ENCODE results near the gene FEN1. TPM values are rescaled to one million over a fixed set of nuclear protein-coding genes. Genes with fewer than 3 reads are reported as not detected.

Gene FEN1
- total RNA-seq, 1 donor from 2014 or later, result 11.0 TPM

GRCh38 chr11:61793829-61794204 is 1.1 kb downstream of the FEN1 start:
- H3K9me3 ChIP-seq (ENCODE audit: control insufficient read depth in 3 of 3, low read length in 3 of 3), result no peaks in the 10 kb centered on the region
- no peaks in the 10 kb centered on the region for H3K27me3 ChIP-seq (ENCODE audit: control insufficient read depth in 3 of 3, insufficient read depth in 3 of 3, low read length in 3 of 3)
- peaks cover 20 to 25% (median 23%) of the 10 kb centered on the region in 3 donors for H3K36me3 ChIP-seq (ENCODE audit: control insufficient read depth in 3 of 3, insufficient read depth in 3 of 3, low read length in 3 of 3)
- H3K4me3 ChIP-seq (ENCODE audit: low read length in 3 of 3), result peak overlapping the region in 1 of 3 donors; percentile 96
- no peak overlapping the region for H3K9ac ChIP-seq (ENCODE audit: low read depth in 1 of 3, low read length in 3 of 3)
- no peak overlapping the region for H3K27ac ChIP-seq (ENCODE audit: low read depth, low read length)
- H3K4me1 ChIP-seq (ENCODE audit: control insufficient read depth in 3 of 3, insufficient read depth in 3 of 3, low read length in 3 of 3), result peaks cover 12 to 20% (median 15%) of the 10 kb centered on the region in 3 donors

DNA sequence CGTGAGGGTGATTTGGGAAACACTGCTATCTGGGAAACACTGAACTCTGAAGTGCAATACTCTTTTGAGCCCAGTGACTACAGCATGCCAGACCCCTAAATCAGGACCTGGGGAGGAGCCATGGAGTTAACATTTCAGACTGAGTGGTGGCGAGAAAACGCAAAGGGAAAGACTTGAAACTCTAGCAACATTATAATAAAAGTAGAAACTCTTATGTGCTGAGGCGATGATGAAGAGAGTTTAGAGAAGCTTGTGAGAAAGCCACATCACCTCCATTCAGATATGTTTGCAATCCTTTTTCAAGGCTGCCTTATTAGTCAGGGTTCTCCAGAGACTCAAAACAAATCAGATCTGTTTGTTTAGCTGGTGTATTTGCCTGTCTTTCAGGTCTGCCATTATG is 1.9 kb downstream of the FEN1 start:
- H3K27me3 ChIP-seq (ENCODE audit: control insufficient read depth in 3 of 3, insufficient read depth in 3 of 3, low read length in 3 of 3), result no peaks in the 10 kb centered on the region
- peaks cover 12 to 20% (median 15%) of the 10 kb centered on the region in 3 donors for H3K4me1 ChIP-seq (ENCODE audit: control insufficient read depth in 3 of 3, insufficient read depth in 3 of 3, low read length in 3 of 3)
- no peak overlapping the region for H3K9ac ChIP-seq (ENCODE audit: low read depth in 1 of 3, low read length in 3 of 3)
- H3K4me3 ChIP-seq (ENCODE audit: low read length in 3 of 3), result no peak overlapping the region
- peaks cover 12 to 17% (median 15%) of the 10 kb centered on the region in 3 donors for H3K36me3 ChIP-seq (ENCODE audit: control insufficient read depth in 3 of 3, insufficient read depth in 3 of 3, low read length in 3 of 3)
- no peaks in the 10 kb centered on the region for H3K9me3 ChIP-seq (ENCODE audit: control insufficient read depth in 3 of 3, low read length in 3 of 3)
- no peak overlapping the region for H3K27ac ChIP-seq (ENCODE audit: low read depth, low read length)

- no peak overlapping the region for H3K27ac ChIP-seq (ENCODE audit: low read depth, low read length)
- no peaks in the 10 kb centered on the region for H3K9me3 ChIP-seq (ENCODE audit: control insufficient read depth in 3 of 3, low read length in 3 of 3)
- peaks cover 12 to 16% (median 15%) of the 10 kb centered on the region in 3 donors for H3K4me1 ChIP-seq (ENCODE audit: control insufficient read depth in 3 of 3, insufficient read depth in 3 of 3, low read length in 3 of 3)
- H3K36me3 ChIP-seq (ENCODE audit: control insufficient read depth in 3 of 3, insufficient read depth in 3 of 3, low read length in 3 of 3), result peaks cover 6 to 8% (median 7%) of the 10 kb centered on the region in 3 donors
- H3K27me3 ChIP-seq (ENCODE audit: control insufficient read depth in 3 of 3, insufficient read depth in 3 of 3, low read length in 3 of 3), result no peaks in the 10 kb centered on the region
- H3K4me3 ChIP-seq (ENCODE audit: low read length in 3 of 3), result no peak overlapping the region
- no peak overlapping the region for H3K9ac ChIP-seq (ENCODE audit: low read depth in 1 of 3, low read length in 3 of 3)
Observed at GRCh38 chr11:61795459-61795858, 2.7 kb downstream of the FEN1 start.

DNA sequence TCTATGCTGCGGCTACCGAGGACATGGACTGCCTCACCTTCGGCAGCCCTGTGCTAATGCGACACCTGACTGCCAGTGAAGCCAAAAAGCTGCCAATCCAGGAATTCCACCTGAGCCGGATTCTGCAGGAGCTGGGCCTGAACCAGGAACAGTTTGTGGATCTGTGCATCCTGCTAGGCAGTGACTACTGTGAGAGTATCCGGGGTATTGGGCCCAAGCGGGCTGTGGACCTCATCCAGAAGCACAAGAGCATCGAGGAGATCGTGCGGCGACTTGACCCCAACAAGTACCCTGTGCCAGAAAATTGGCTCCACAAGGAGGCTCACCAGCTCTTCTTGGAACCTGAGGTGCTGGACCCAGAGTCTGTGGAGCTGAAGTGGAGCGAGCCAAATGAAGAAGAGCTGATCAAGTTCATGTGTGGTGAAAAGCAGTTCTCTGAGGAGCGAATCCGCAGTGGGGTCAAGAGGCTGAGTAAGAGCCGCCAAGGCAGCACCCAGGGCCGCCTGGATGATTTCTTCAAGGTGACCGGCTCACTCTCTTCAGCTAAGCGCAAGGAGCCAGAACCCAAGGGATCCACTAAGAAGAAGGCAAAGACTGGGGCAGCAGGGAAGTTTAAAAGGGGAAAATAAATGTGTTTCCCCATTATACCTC is 3.3 kb downstream of the FEN1 start:
- no peak overlapping the region for H3K9ac ChIP-seq (ENCODE audit: low read depth in 1 of 3, low read length in 3 of 3)
- no peak overlapping the region for H3K4me3 ChIP-seq (ENCODE audit: low read length in 3 of 3)
- H3K9me3 ChIP-seq (ENCODE audit: control insufficient read depth in 3 of 3, low read length in 3 of 3), result no peaks in the 10 kb centered on the region
- peaks cover 12 to 16% (median 15%) of the 10 kb centered on the region in 3 donors for H3K4me1 ChIP-seq (ENCODE audit: control insufficient read depth in 3 of 3, insufficient read depth in 3 of 3, low read length in 3 of 3)
- H3K27me3 ChIP-seq (ENCODE audit: control insufficient read depth in 3 of 3, insufficient read depth in 3 of 3, low read length in 3 of 3), result no peaks in the 10 kb centered on the region
- no peak overlapping the region for H3K27ac ChIP-seq (ENCODE audit: low read depth, low read length)
- H3K36me3 ChIP-seq (ENCODE audit: control insufficient read depth in 3 of 3, insufficient read depth in 3 of 3, low read length in 3 of 3), result peaks cover 6 to 8% (median 6%) of the 10 kb centered on the region in 3 donors

DNA sequence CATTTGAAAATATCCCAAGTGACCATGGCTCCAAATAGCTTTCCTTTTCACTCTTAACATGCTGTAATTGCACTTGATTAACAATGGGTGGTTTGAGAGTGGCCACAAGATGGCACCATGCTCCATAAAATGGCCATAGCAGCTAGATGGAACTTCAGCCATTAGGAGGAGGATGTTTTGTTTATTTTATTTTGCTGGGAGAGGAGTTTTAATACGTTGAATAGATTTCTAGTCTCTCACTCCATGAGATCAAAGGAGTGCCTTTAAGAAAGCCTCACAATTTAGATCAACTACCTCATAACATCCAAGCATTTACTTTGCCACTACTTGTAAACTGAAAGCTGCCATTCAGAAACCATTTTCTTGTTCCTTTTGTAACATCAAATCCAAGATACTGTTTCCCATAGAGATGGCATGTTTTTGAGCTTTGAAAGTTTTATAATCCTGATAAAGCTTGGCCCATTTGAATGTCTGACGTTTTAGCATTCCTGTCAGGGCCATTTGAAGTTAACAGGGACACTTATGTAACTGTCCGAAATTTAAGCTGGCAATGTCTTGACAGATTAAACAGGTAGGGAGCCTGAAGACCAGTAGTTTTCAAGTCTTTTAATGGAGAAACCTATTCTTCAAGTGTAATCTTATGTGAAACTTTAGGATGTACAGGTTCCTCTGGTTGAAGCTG is 4.7 kb downstream of the FEN1 start:
- no peaks in the 10 kb centered on the region for H3K9me3 ChIP-seq (ENCODE audit: control insufficient read depth in 3 of 3, low read length in 3 of 3)
- peaks cover 6 to 9% (median 9%) of the 10 kb centered on the region in 3 donors for H3K4me1 ChIP-seq (ENCODE audit: control insufficient read depth in 3 of 3, insufficient read depth in 3 of 3, low read length in 3 of 3)
- peak overlapping the region in 1 of 3 donors; percentile 45 for H3K9ac ChIP-seq (ENCODE audit: low read depth in 1 of 3, low read length in 3 of 3)
- H3K4me3 ChIP-seq (ENCODE audit: low read length in 3 of 3), result no peak overlapping the region
- H3K36me3 ChIP-seq (ENCODE audit: control insufficient read depth in 3 of 3, insufficient read depth in 3 of 3, low read length in 3 of 3), result peaks cover 6 to 9% (median 8%) of the 10 kb centered on the region in 3 donors
- no peaks in the 10 kb centered on the region for H3K27me3 ChIP-seq (ENCODE audit: control insufficient read depth in 3 of 3, insufficient read depth in 3 of 3, low read length in 3 of 3)
- no peak overlapping the region for H3K27ac ChIP-seq (ENCODE audit: low read depth, low read length)

- H3K4me3 ChIP-seq (ENCODE audit: low read length in 3 of 3), result no peak overlapping the region
- no peaks in the 10 kb centered on the region for H3K9me3 ChIP-seq (ENCODE audit: control insufficient read depth in 3 of 3, low read length in 3 of 3)
- H3K27me3 ChIP-seq (ENCODE audit: control insufficient read depth in 3 of 3, insufficient read depth in 3 of 3, low read length in 3 of 3), result no peaks in the 10 kb centered on the region
- no peak overlapping the region for H3K27ac ChIP-seq (ENCODE audit: low read depth, low read length)
- H3K4me1 ChIP-seq (ENCODE audit: control insufficient read depth in 3 of 3, insufficient read depth in 3 of 3, low read length in 3 of 3), result no peaks in the 10 kb centered on the region
- no peak overlapping the region for H3K9ac ChIP-seq (ENCODE audit: low read depth in 1 of 3, low read length in 3 of 3)
- peaks cover 9 to 16% (median 15%) of the 10 kb centered on the region in 3 donors for H3K36me3 ChIP-seq (ENCODE audit: control insufficient read depth in 3 of 3, insufficient read depth in 3 of 3, low read length in 3 of 3)
Observed at GRCh38 chr11:61799665-61800284, 7.1 kb downstream of the FEN1 start.

DNA sequence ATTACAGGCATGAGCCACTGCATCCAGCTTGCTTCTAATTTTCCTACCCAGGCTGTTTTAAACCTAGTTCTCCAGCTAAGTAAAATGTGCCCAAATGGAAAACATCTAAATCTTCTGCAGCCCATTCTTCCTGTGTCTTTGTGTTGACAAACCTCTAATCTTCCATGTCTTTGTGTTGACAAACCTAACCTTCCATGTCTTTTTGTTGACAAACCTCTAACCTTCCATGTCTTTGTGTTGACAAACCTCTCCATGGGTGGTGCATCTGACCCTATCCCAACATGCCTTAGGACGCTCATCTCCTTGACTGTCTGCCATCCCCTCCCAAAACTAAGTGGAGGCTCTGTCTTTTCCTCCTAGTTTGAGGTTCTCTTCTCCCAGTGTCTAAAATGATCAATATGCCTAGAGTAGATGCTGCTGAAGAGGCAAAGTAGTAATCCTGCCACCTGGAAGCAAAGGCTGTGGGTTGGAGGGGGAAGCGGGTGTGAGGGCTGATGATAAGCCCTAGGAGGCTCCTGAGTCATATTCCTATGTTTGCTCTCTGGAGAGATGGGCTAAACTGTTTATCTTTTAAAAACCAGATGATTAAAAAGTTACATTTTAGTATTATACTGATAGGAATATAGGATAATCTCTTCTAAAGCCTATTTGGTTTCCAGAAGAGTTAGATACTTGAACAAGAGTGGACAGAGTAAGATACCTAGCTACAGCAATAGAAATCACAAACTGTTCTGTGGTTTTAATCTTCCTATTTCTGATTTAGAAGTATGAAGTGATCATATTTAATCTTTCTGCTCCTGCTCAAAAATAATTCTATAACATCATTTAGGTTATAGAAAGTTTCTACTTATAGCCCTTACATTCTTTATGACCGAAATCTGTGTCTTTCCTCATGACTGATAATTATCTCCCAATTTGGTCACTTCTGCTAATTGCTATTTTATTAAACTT is 7.9 kb downstream of the FEN1 start:
- no peaks in the 10 kb centered on the region for H3K4me1 ChIP-seq (ENCODE audit: control insufficient read depth in 3 of 3, insufficient read depth in 3 of 3, low read length in 3 of 3)
- H3K27ac ChIP-seq (ENCODE audit: low read depth, low read length), result no peak overlapping the region
- H3K36me3 ChIP-seq (ENCODE audit: control insufficient read depth in 3 of 3, insufficient read depth in 3 of 3, low read length in 3 of 3), result peaks cover 7 to 15% (median 14%) of the 10 kb centered on the region in 3 donors
- H3K9me3 ChIP-seq (ENCODE audit: control insufficient read depth in 3 of 3, low read length in 3 of 3), result no peaks in the 10 kb centered on the region
- no peak overlapping the region for H3K4me3 ChIP-seq (ENCODE audit: low read length in 3 of 3)
- H3K9ac ChIP-seq (ENCODE audit: low read depth in 1 of 3, low read length in 3 of 3), result no peak overlapping the region
- no peaks in the 10 kb centered on the region for H3K27me3 ChIP-seq (ENCODE audit: control insufficient read depth in 3 of 3, insufficient read depth in 3 of 3, low read length in 3 of 3)

DNA sequence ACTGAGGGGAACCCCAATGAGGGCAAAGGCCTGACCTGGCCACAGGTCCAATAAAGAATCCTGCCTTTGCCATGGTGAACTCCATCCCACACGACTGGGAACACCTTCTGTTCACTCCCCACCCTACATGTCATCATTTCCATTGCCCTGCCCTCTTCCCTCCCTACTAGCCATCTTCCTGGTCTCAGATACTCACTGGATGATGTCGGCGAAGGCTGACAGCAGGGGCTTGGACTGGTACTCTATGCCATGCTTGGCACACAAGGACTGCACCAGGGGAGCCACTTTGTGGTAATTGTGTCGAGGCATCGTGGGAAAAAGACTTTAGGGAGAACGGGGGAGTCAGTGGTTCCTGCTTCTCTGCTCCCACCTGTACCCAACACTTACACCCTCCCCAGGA is 9.9 kb downstream of the FEN1 start:
- Histone ChIP-seq H3K4me3 (ENCODE audit: low read length in 3 of 3) (no peak overlapping the region), H3K27me3 (ENCODE audit: control insufficient read depth in 3 of 3, insufficient read depth in 3 of 3, low read length in 3 of 3) (no peaks in the 10 kb centered on the region), H3K27ac (ENCODE audit: low read depth, low read length) (no peak overlapping the region), H3K4me1 (ENCODE audit: control insufficient read depth in 3 of 3, insufficient read depth in 3 of 3, low read length in 3 of 3) (no peaks in the 10 kb centered on the region), H3K9me3 (ENCODE audit: control insufficient read depth in 3 of 3, low read length in 3 of 3) (no peaks in the 10 kb centered on the region), H3K36me3 (ENCODE audit: control insufficient read depth in 3 of 3, insufficient read depth in 3 of 3, low read length in 3 of 3) (peaks cover 3 to 12% (median 8%) of the 10 kb centered on the region in 3 donors), H3K9ac (ENCODE audit: low read depth in 1 of 3, low read length in 3 of 3) (no peak overlapping the region)

GRCh38 chr11:61803889-61804647 is 11.4 kb downstream of the FEN1 start:
- no peak overlapping the region for H3K27ac ChIP-seq (ENCODE audit: low read depth, low read length)
- no peak overlapping the region for H3K9ac ChIP-seq (ENCODE audit: low read depth in 1 of 3, low read length in 3 of 3)
- H3K36me3 ChIP-seq (ENCODE audit: control insufficient read depth in 3 of 3, insufficient read depth in 3 of 3, low read length in 3 of 3), result peaks cover 3 to 14% (median 8%) of the 10 kb centered on the region in 3 donors
- no peak overlapping the region for H3K4me3 ChIP-seq (ENCODE audit: low read length in 3 of 3)
- no peaks in the 10 kb centered on the region for H3K27me3 ChIP-seq (ENCODE audit: control insufficient read depth in 3 of 3, insufficient read depth in 3 of 3, low read length in 3 of 3)
- no peaks in the 10 kb centered on the region for H3K9me3 ChIP-seq (ENCODE audit: control insufficient read depth in 3 of 3, low read length in 3 of 3)
- H3K4me1 ChIP-seq (ENCODE audit: control insufficient read depth in 3 of 3, insufficient read depth in 3 of 3, low read length in 3 of 3), result no peaks in the 10 kb centered on the region

Data from skeletal muscle tissue (tissue), 4 donors.